Karpas-422 (cell line): ENCODE measurements around the gene FBP2. TPM values are rescaled to one million over a fixed set of nuclear protein-coding genes. Genes with fewer than 3 reads are reported as not detected.
"Not testable (repeated sequence)": the region's sequence is repeated elsewhere in the genome, so short reads cannot be mapped to it uniquely, and the experiment has no call there.

Experiments
- DNase-seq: peaks from one replicate; pipeline ENCODE4 v3.0.0-alpha.2; 2015
- H2AFZ ChIP-seq: fragments of 200-600 bp; sonication (generic); 2 replicates; pipeline ENCODE4 v1.6.1; 2014; ENCODE audit warnings: antibody characterized with exemption, low read length, mixed read lengths
- H3K27ac ChIP-seq: fragments of 200-600 bp; sonication (generic); 2 replicates; pipeline ENCODE4 v1.5.1; 2014; ENCODE audit warnings: mild to moderate bottlenecking, low read length, moderate library complexity
- H3K27me3 ChIP-seq: fragments of 200-600 bp; sonication (generic); 2 replicates; pipeline ENCODE4 v1.6.1; 2014; ENCODE audit warnings: low read length, mixed read lengths
- H3K36me3 ChIP-seq: fragments of 200-600 bp; sonication (generic); 2 replicates; pipeline ENCODE4 v1.6.1; 2014; ENCODE audit warnings: low read length, mixed read lengths; ENCODE audit not compliant: insufficient read depth
- H3K4me1 ChIP-seq: fragments of 200-600 bp; sonication (generic); 2 replicates; pipeline ENCODE4 v1.6.1; 2014; ENCODE audit warnings: mild to moderate bottlenecking, low read length, mixed read lengths
- H3K4me2 ChIP-seq: fragments of 200-600 bp; sonication (generic); 2 replicates; pipeline ENCODE4 v1.6.1; 2014; ENCODE audit warnings: low read length, low read depth, mild to moderate bottlenecking; ENCODE audit not compliant: poor library complexity, severe bottlenecking
- H3K4me3 ChIP-seq: fragments of 200-600 bp; sonication (generic); 2 replicates; pipeline ENCODE4 v1.5.1; 2014; ENCODE audit warnings: mild to moderate bottlenecking, antibody characterized with exemption, low read length, mixed read lengths
- H3K79me2 ChIP-seq: fragments of 200-600 bp; sonication (generic); 2 replicates; pipeline ENCODE4 v1.6.1; 2014; ENCODE audit warnings: mild to moderate bottlenecking, low read length, mixed read lengths
- H3K9ac ChIP-seq: fragments of 200-600 bp; sonication (generic); 2 replicates; pipeline ENCODE4 v1.6.0; 2014; ENCODE audit warnings: low read length
- H3K9me2 ChIP-seq: fragments of 200-600 bp; sonication (generic), shearing (Covaris generic); replicated peaks from 2 replicates; pipeline ENCODE4 v1.6.0; 2014; ENCODE audit warnings: mild to moderate bottlenecking, low read length, moderate library complexity; ENCODE audit not compliant: insufficient read depth
- H3K9me3 ChIP-seq: fragments of 300-700, 200-600 bp; sonication (generic); 2 replicates; pipeline ENCODE4 v1.6.1; 2014; ENCODE audit warnings: low read length, mixed read lengths
- H4K20me1 ChIP-seq: fragments of 200-600 bp; sonication (generic); 2 replicates; pipeline ENCODE4 v1.6.1; 2014; ENCODE audit warnings: mild to moderate bottlenecking, antibody characterized with exemption, low read length, low read depth; ENCODE audit not compliant: insufficient read depth
- total RNA-seq: library from RNA; depleted of rRNA; stranded (reverse); fragments of >200 nt; shearing (Covaris generic); gene quantifications from 2 replicates; pipeline ENCODE4 v1.2.3, GENCODE V29; 2014; ENCODE audit warnings: low replicate concordance

Gene FBP2
- total RNA-seq, 1 experiment from 2014 or later, result not detected

GRCh38 chr9:94567271-94567670 lies 26.4 kb downstream of the FBP2 start:
- no peak overlapping the region for H3K4me2 ChIP-seq

DNA sequence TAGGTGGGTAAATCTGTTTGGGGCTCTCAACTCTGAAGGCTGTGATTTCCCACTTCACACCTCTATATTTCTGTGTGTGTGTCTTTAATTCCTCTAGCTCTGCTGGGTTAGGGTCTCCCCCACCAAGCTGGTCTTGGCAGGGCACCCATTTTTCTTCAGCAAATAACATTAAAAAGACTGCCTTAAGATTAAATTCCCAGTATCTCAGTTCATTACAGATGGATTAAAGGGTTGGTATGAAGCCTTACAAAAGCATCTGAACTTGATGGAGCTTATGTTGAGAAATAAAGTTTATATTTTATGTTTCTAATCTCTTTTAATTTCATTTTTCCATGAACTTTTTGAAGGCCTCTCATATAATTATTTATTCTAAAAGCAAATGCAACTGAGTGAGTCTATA lies 27.1 kb downstream of the FBP2 start:
- no peaks in the 10 kb centered on the region for H3K4me1 ChIP-seq
- no peaks in the 10 kb centered on the region for H3K79me2 ChIP-seq
- no peaks in the 10 kb centered on the region for H3K9me3 ChIP-seq
- no peaks in the 10 kb centered on the region for H4K20me1 ChIP-seq
- no peaks in the 10 kb centered on the region for H3K9me2 ChIP-seq
- no peak overlapping the region for H3K9ac ChIP-seq
- no peak overlapping the region for H3K4me2 ChIP-seq
- DNase-seq, result no peak
- H3K36me3 ChIP-seq, result no peaks in the 10 kb centered on the region
- no peak overlapping the region for H3K4me3 ChIP-seq
- no peaks in the 10 kb centered on the region for H3K27me3 ChIP-seq
- H2AFZ ChIP-seq, result no peak overlapping the region
- no peak overlapping the region for H3K27ac ChIP-seq

More at GRCh38 chr9:94567271-94567670, 26.4 kb downstream of the FBP2 start:
- DNase-seq, result no peak
- Histone ChIP-seq H3K4me1 (no peaks in the 10 kb centered on the region), H3K9me2 (no peaks in the 10 kb centered on the region), H3K9ac (no peak overlapping the region), H3K36me3 (no peaks in the 10 kb centered on the region), H4K20me1 (no peaks in the 10 kb centered on the region), H3K27ac (no peak overlapping the region), H3K4me3 (no peak overlapping the region), H3K79me2 (no peaks in the 10 kb centered on the region), H3K9me3 (no peaks in the 10 kb centered on the region), H2AFZ (no peak overlapping the region), H3K27me3 (no peaks in the 10 kb centered on the region)

- H3K27ac ChIP-seq, H3K9ac ChIP-seq: not testable (repeated sequence)
Observed at GRCh38 chr9:94564279-94564678, 29.3 kb downstream of the FBP2 start.

DNA sequence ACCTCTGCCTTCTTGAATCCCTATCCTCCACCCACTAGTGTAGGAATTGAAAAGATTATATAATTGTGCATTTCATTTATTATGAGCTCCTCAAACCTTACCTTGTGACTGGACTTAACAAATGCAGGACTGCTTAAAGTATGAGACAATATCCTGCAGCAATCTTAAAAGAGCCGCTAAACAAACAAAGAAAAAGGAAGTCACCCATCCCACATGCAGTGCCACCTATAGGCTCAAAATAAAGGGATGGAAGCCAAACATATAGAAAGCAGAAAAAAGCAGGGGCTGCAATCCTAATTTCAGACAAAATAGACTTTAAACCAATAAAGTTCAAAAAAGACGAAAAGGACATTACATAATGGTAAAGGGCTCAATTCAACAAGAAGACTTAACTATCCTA lies 30.1 kb downstream of the FBP2 start:
- Histone ChIP-seq H4K20me1 (no peaks in the 10 kb centered on the region), H3K4me2 (no peak overlapping the region), H2AFZ (no peak overlapping the region), H3K4me1 (no peaks in the 10 kb centered on the region), H3K4me3 (no peak overlapping the region), H3K9ac (no peak overlapping the region), H3K9me3 (no peaks in the 10 kb centered on the region), H3K27me3 (no peaks in the 10 kb centered on the region), H3K27ac (no peak overlapping the region), H3K79me2 (no peaks in the 10 kb centered on the region), H3K36me3 (no peaks in the 10 kb centered on the region), H3K9me2 (no peaks in the 10 kb centered on the region)
- no peak for DNase-seq

More at GRCh38 chr9:94564279-94564678, 29.3 kb downstream of the FBP2 start:
- not testable (repeated sequence) for H4K20me1 ChIP-seq, DNase-seq, H3K9me2 ChIP-seq, H3K4me3 ChIP-seq, H2AFZ ChIP-seq, H3K4me2 ChIP-seq, H3K4me1 ChIP-seq, H3K36me3 ChIP-seq, H3K27me3 ChIP-seq, H3K79me2 ChIP-seq, H3K9me3 ChIP-seq

GRCh38 chr9:94560237-94560636 lies 33.4 kb downstream of the FBP2 start:
- H3K9ac ChIP-seq, result no peak overlapping the region
- H3K9me2 ChIP-seq, result no peaks in the 10 kb centered on the region
- no peaks in the 10 kb centered on the region for H3K79me2 ChIP-seq
- no peaks in the 10 kb centered on the region for H4K20me1 ChIP-seq
- no peak overlapping the region for H3K4me3 ChIP-seq
- no peak for DNase-seq
- H3K27me3 ChIP-seq, result no peaks in the 10 kb centered on the region
- H3K27ac ChIP-seq, result no peak overlapping the region
- no peak overlapping the region for H3K4me2 ChIP-seq
- H3K4me1 ChIP-seq, result no peaks in the 10 kb centered on the region
- no peaks in the 10 kb centered on the region for H3K36me3 ChIP-seq
- no peak overlapping the region for H2AFZ ChIP-seq
- H3K9me3 ChIP-seq, result no peaks in the 10 kb centered on the region

DNA sequence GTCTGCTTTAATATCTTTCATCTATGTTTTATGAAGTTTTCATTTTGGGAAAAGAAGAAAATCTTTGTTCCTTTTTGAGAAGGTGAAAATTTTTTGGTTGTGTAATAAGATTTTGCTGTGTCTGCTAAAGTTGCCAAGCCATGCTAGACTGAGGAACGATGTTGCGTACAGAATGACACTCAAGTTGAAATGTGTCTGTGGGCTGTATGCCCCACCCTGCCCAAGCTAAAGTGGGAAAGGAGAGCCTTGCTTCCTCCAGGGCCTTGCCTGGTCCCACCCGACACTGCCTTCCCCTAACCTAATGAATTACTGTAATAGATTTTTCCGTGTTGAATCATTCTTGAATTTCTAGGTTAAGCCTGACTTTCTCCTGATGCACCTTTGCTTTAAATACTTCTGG lies 36.2 kb downstream of the FBP2 start:
- H3K9me3 ChIP-seq, result no peaks in the 10 kb centered on the region
- no peaks in the 10 kb centered on the region for H4K20me1 ChIP-seq
- H3K9ac ChIP-seq, result no peak overlapping the region
- no peak overlapping the region for H2AFZ ChIP-seq
- no peaks in the 10 kb centered on the region for H3K4me1 ChIP-seq
- H3K9me2 ChIP-seq, result no peaks in the 10 kb centered on the region
- no peak for DNase-seq
- no peaks in the 10 kb centered on the region for H3K36me3 ChIP-seq
- no peak overlapping the region for H3K4me2 ChIP-seq
- no peak overlapping the region for H3K4me3 ChIP-seq
- no peaks in the 10 kb centered on the region for H3K79me2 ChIP-seq
- H3K27me3 ChIP-seq, result no peaks in the 10 kb centered on the region
- no peak overlapping the region for H3K27ac ChIP-seq

GRCh38 chr9:94554439-94555331 lies 38.9 kb downstream of the FBP2 start, which contains the start of gene PCAT7:
Gene PCAT7, plus strand, starts transcription at chr9:94555083.
- H4K20me1 ChIP-seq, result no peaks in the 10 kb centered on the region
- no peak within 1 kb of the TSS for H2AFZ ChIP-seq
- H3K4me2 ChIP-seq, result no peak within 1 kb of the TSS
- H3K27ac ChIP-seq, result no peak within 1 kb of the TSS
- no peaks in the 10 kb centered on the region for H3K79me2 ChIP-seq
- no peaks in the 10 kb centered on the region for H3K27me3 ChIP-seq
- no peak within 1 kb of the TSS for H3K4me3 ChIP-seq
- no peaks in the 10 kb centered on the region for H3K9me3 ChIP-seq
- H3K9me2 ChIP-seq, result no peaks in the 10 kb centered on the region
- DNase-seq, result peak; percentile 86
- H3K9ac ChIP-seq, result no peak within 1 kb of the TSS
- H3K36me3 ChIP-seq, result no peaks in the 10 kb centered on the region
- no peaks in the 10 kb centered on the region for H3K4me1 ChIP-seq

- Histone ChIP-seq H3K9me3 (no peaks in the 10 kb centered on the region), H4K20me1 (no peaks in the 10 kb centered on the region), H3K9ac (no peak overlapping the region), H3K79me2 (no peaks in the 10 kb centered on the region), H3K4me1 (no peaks in the 10 kb centered on the region), H2AFZ (no peak overlapping the region), H3K9me2 (no peaks in the 10 kb centered on the region), H3K27ac (no peak overlapping the region), H3K27me3 (no peaks in the 10 kb centered on the region), H3K4me3 (no peak overlapping the region), H3K36me3 (no peaks in the 10 kb centered on the region), H3K4me2 (no peak overlapping the region)
- DNase-seq, result no peak
Observed at GRCh38 chr9:94554078-94554438, 39.6 kb downstream of the FBP2 start.
